ENCODE results near the gene CHRNB1.

Gene CHRNB1

DNA sequence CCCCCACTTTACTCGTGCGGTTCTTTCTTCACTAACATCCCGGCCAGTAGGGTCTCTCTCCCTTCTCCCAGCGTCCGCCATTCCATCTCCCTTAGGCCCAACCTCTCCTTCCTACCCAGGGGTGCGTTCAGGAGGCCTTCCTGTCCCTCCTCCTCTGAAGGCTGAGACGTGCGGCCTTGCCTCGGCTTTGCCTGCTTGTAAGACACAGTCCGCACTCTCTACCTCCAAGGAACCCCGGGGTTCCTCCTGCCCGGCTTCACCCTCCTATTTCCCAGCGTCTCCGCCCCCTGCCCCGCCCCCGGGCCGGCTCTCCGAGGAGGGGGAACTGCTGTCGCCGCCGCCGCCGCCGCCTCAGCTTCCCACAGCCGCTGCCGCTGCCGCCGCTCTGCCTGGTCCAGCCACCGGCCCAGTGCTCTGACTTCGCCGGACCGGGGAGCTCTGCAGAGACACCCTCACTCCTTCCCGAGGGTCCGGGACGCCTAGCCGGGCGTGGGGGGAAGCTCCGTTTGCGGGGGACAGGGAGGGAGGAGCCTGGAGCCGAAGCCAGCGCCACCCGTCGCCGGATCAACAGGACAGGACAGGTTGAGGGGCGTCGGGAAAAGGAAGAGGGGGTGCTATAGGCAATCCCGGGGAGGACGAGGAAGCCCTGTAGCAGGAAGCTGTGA lies 6.8 kb upstream of the CHRNB1 start:
- peak; percentile 45 for DNase-seq (ENCODE audit: low spot score)

DNA sequence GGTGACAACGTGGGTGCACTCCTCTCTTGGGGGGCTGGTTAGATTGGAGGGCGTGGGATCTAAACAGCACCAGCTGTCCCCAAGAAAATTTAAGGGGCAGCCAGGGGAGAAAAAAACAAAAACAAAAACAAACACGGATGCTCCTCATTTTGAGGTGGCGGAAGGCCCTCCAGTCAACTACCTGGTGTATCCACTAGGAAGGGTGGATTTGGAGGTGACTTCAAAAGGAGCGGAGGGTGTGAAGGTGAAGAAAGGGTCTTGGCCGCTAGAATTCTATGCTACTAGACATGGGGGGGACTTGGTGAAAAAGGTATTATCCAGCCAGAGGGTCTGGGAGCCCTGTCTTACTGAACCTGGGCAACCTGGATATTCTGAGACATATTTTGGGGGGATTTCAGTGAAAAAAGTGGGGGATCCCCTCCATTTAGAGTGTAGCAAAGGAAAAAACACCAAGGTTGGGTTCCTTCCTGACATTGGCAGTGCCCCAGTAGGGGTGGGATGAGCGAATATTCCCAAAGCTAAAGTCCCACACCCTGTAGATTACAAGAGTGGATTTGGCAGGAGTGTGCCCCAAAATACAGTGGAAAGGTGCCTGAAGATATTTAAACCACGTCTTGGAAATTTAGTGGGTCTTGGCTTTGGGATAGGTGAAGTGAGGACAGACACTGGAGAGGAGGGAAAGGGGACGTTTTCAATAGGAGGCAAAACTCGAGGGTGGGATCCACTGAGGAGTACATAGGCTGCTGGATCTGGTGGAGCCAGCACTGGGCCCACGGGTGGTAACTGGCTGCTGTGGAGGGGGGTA lies 6.0 kb upstream of the CHRNB1 start:
- DNase-seq (ENCODE audit: low spot score) = no peak

GRCh38 chr17:7439462-7440112 lies 5.3 kb upstream of the CHRNB1 start, which contains the start of gene FGF11:
Gene FGF11, plus strand, starts transcription at chr17:7439512. Its CDS starts 109 bp downstream, at chr17:7439621.
- no peak for DNase-seq (ENCODE audit: low spot score)

- DNase-seq (ENCODE audit: low spot score) = no peak
Measured at GRCh38 chr17:7440113-7440833, 4.6 kb upstream of the CHRNB1 start.

- DNase-seq (ENCODE audit: low spot score) = no peak
Measured at GRCh38 chr17:7440834-7441195, 4.0 kb upstream of the CHRNB1 start.

- no peak for DNase-seq (ENCODE audit: low spot score)
Measured at GRCh38 chr17:7441266-7441665, 3.6 kb upstream of the CHRNB1 start.

DNA sequence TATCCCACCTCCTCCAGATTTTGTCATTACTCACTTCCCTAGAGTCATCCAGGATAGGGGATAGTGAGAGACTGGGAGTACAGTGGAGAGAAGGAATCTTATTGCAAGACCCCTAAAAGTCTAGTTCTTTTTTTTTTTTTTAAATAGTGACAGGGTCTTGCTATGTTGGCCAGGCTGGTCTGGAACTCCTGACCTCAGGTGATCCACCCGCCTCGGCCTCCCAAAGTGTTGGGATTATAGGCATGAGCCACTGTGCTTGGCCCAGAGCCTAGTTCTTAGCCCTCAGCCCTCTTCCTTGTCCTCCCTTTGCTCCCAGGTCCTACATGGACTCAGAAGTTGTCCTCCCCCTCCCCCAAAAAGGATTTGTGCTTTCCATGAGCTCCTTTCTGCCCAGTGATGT lies 2.7 kb upstream of the CHRNB1 start:
- no peak for DNase-seq (ENCODE audit: low spot score)

DNA sequence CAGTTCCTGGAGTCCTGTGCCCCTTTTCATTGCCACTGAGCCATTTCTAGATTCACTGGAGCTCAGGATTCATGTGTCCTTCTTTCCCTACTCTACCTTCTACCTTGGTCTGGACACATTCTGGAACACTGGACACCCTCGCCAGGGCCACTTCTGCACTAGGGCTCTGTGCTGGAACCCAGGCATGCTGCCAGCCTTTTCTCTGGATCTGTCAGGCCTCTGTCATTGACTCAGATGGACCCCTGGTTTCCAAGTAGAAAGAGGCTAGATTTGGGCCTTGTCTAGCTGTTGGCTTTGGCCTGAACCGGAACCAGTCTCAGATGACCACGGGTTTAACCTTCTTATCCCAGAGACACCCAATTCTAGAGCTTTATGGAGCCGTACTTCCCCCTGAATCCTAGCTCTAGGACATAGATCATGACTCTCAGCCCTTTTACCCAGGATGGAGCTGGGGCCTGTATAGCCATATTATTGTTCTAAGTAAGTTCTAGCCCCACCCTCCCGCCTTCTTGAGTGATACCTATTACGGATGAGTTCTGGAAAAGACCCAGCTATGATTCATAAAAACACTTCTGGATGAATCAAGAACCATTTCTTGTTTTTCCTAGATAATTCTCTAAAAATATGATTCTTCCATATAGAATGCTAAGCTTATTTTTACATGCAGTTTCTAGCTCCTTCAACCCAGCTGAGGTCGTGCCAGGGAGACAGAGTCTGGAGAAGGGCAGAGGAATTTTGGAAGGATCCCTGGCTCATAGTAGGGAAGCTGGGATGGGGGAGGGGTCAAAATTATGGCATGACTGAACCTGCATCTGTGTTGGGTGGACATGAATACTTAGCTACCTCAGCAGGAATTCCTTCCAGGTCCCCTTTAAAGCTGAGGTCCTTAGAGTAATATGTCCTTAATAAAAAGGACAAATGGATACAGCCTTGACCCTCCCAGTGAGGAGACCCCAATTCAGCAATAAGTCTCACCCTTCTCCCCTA lies 1.1 kb upstream of the CHRNB1 start:
- DNase-seq (ENCODE audit: low spot score) = no peak

DNA sequence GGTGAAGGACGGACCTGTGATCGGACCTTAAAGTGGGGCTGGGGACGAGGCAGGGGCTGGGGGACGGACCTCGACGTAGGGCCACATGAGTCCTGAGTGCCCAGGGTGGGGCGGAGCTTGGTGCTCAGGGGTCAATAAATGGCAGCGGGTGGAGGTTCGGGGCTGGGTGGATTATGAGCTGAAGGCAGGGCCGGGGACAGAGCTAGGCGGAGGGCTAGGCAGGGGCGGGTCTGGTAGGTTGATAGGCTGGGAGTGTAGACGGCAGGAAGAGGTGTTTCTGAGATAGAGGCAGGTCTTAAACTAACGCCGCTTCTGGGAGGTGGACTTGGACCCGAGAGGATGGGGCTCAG lies 733 bp downstream of the CHRNB1 start:
- no peak for DNase-seq (ENCODE audit: low spot score)

GRCh38 chr17:7448461-7448860 lies 3.6 kb downstream of the CHRNB1 start:
- DNase-seq (ENCODE audit: low spot score) = no peak

DNA sequence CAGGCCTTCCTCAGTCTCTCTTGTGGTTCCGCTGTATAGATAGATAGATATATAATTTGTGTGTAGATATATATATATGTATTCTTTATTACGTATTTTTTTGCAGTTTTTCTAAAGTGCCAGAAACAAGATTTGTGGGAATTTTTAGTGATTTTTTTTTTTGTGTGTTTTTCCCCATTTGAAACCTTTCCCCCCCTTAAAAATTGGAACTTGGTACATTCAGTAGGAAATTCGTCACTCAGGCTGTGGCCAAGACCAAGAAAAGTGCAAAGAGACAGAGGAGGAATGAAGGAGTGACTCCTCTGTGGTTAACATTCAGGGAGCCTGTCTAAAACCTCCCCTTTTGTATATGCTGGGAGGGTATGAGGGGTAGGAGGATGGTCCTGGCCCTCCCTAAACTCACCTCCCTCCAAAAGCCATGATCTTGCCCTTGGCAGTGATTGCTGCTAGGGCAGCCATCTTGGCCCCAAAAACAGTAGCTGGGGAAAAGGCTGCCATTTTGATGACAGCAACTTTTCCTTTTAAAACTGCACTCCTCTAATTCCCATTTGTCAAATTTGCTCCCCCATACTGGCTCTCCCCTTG lies 15.2 kb downstream of the CHRNB1 start:
- no peak for DNase-seq (ENCODE audit: low spot score)

- no peak for DNase-seq (ENCODE audit: low spot score)
Measured at GRCh38 chr17:7460850-7461660, 16.2 kb downstream of the CHRNB1 start.

DNA sequence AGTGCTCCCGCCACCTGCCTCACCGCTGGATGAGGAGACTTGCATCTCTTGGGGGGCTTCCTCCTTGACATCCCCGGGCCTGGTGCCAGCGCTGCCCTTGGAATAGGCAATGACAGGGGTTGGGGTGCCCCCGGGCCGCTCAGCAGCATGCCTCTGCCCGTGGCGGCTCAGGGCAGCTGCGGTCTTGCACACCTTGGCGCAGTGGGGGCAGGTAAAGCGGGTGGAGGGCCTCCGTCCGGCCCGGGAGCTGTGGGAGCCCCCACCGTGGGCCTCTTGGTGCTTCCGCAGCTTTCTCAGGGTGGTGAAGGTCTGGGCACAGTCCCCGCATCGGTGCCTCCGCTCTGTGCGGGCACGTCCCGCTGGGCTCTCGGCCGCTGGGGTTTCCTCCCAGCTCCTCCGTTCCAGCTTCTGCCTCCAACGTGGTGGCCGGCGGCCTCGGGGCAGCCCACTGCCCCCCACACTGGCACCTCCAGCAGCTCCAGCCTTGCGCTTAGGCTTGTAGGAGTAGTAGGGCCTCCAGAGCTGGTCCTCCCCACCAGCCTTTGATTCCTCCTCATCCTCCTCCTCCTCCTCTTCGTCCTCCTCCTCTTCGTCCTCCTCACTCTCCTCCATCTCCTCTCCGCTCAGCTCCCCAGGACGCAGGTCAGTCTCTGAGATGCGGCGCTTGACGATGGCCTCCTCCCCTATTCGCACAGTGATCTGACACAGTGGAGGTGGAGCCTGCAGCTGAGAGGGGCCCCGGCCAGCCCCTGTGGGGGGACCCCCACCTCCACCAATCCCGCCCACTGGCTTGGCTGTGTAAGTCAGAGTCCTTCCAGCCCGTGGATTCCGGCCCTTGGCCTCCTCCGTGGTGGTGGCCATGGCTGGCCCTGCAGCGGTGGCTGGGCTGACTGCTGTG lies 17.9 kb downstream of the CHRNB1 start:
- no peak for DNase-seq (ENCODE audit: low spot score)

DNA sequence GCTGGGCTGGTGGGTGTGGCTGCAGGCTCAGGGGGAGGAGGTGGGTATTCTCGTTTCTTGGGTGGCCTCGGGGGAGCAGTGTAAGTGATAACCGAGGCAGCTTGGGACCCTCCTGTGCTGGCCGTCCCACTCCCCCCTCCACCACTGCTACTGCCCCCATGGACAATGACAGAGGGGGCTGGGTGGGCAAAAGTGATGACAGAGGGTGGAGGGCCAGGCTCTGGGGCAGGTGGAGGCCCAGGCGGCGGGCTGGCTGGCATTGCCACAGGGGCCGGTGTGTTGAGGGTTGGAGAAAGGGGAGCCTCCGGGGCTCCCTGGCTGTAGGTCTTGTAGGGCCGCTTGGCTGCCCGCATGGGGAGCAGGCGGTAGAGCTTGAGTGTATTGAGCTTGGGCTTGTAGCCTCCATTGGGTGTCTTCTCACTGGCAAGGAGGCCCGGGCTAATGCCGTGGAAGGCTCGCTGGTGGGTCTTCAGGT lies 18.5 kb downstream of the CHRNB1 start:
- no peak for DNase-seq (ENCODE audit: low spot score)

DNA sequence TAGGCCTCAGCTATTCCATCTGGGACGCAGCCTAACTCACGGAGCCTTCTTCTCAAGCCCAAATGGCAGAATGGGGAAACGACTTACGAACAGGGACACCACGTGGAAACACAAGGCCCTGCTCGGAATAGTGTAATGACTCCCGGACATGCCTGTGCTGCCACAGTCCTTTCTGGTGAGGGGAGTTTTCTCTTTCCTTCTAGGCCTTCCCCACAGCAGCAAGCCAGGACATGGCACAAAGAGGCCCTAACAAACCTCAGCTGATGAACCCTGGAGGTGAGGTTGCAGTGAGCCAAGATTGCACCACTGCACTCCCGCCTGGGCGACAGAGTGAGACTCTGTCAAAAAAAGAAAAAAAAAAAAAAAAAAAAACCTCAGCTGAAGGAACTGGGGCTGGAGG lies 19.2 kb downstream of the CHRNB1 start:
- DNase-seq (ENCODE audit: low spot score) = no peak

DNA sequence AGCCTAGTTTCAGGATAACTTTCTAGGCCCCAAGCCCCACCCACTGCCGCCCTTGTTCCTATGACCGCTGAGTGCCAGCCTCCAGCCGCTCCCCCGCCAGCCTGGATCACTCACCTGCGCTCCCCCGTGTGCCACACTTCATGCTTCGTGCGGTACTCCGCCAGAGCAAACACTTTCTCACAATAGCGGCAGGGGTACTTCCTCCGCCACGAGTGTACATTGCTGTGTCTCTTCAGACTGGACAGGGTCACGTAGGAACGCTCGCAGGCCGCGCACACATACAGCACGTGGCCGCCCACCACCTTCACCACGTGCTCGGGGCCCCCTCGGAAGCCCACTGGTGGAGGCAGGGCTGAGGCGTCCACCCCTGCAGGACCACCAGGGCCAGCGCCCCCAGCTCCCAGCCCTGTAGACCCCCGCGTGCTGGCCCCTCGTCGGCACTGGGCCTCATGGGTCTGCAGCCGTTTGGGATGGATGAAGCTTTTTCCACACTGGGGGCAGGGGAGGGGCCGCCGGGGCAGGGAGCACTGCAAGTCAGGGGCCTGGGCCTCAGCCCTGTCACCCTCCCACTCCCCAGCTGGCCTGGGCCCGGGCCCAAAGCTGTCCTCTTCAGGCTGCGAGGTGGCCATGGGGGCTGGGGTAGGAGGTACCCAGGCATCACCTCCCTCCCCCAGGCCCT lies 20.9 kb downstream of the CHRNB1 start:
- DNase-seq (ENCODE audit: low spot score) = no peak

DNA sequence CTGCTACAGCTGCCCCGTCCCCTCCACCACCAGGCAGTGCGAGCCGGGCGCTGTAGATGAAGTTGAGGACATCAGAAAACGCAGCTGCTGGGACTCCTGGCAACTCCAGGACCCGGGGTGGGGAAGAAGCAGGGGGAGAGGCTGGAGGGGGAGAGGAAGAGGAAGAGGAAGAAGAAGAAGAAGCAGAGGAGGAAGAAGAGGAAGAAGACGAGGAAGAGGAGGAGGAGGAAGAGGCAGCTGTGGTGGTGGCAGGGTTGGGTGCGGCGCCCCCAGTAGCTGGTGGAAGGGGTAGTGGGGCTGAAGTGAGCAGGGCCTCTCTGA lies 21.4 kb downstream of the CHRNB1 start:
- no peak for DNase-seq (ENCODE audit: low spot score)

DNA sequence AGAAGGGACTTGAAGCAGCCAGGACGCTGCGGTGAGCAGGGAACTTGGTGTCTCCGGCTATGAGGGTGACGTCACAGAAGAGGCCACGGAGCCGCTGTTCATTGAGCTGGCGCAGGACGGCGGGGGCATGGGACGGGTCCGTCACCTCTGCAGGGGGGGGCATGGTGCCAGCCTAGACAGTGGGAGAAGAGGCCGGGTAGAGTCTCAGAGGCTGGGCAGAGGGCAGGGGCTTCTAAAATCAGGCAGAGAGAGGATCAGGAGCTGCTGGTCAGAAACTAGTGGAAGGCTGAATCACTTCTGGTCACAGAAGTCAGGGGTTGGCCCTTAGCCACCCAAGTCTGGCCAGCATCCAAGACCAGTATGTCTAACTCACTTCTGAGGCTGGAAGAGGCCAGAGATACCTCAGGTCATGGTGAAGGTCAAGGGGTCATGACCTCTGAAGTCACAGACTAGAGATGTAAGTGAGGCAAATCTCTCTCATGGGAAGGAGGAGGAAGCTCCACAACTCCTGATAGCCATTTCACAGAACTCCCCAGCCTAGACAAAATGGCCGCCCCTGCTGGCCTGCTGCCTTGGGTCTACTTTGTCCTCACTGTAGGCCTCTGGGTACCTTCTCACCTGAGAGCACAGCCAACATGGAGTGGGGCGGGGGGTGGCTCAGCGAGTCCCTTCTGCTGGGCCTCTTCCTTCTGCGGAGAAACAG lies 21.9 kb downstream of the CHRNB1 start:
- DNase-seq (ENCODE audit: low spot score) = peak; percentile 58
